ENCODE results near the gene LONRF2.
A peak's percentile ranks its signal among the peaks of the same experiment; 100 is the strongest.

LONRF2 gene

GRCh38 chr2:100267751-100268150 is 54.5 kb downstream of the LONRF2 start:
- no peak for TF ChIP-seq CTCF (IDR thresholded peaks at IDR 0.05; ENCODE audit: low read depth, low read length)
- DNase-seq (ENCODE audit: extremely low read depth, low read depth) = no peak

- no peak for TF ChIP-seq CTCF (IDR thresholded peaks at IDR 0.05; ENCODE audit: low read depth, low read length)
Measured at GRCh38 chr2:100266126-100266525, 56.2 kb downstream of the LONRF2 start.

GRCh38 chr2:100265226-100265625 is 57.1 kb downstream of the LONRF2 start:
- DNase-seq (ENCODE audit: extremely low read depth, low read depth) = no peak

More at GRCh38 chr2:100266126-100266525, 56.2 kb downstream of the LONRF2 start:
- DNase-seq (ENCODE audit: extremely low read depth, low read depth) = no peak

GRCh38 chr2:100264651-100265050 is 57.6 kb downstream of the LONRF2 start:
- DNase-seq (ENCODE audit: extremely low read depth, low read depth) = no peak
- no peak for TF ChIP-seq CTCF (IDR thresholded peaks at IDR 0.05; ENCODE audit: low read depth, low read length)

More at GRCh38 chr2:100265226-100265625, 57.1 kb downstream of the LONRF2 start:
- no peak for TF ChIP-seq CTCF (IDR thresholded peaks at IDR 0.05; ENCODE audit: low read depth, low read length)

- TF ChIP-seq CTCF (IDR thresholded peaks at IDR 0.05; ENCODE audit: low read depth, low read length) = no peak
Measured at GRCh38 chr2:100264121-100264520, 58.2 kb downstream of the LONRF2 start.

GRCh38 chr2:100262555-100263320 is 59.6 kb downstream of the LONRF2 start:
- DNase-seq (ENCODE audit: extremely low read depth, low read depth) = no peak
- peak; percentile 97 for TF ChIP-seq CTCF (IDR thresholded peaks at IDR 0.05; ENCODE audit: low read depth, low read length)

More at GRCh38 chr2:100264121-100264520, 58.2 kb downstream of the LONRF2 start:
- DNase-seq (ENCODE audit: extremely low read depth, low read depth) = no peak

- no peak for TF ChIP-seq CTCF (IDR thresholded peaks at IDR 0.05; ENCODE audit: low read depth, low read length)
- no peak for DNase-seq (ENCODE audit: extremely low read depth, low read depth)
Measured at GRCh38 chr2:100262046-100262445, 60.3 kb downstream of the LONRF2 start.

Measured in AG09319 (cell line).